ENCODE measurements around the gene PDZD7.

- TF ChIP-seq, protein P1, sequence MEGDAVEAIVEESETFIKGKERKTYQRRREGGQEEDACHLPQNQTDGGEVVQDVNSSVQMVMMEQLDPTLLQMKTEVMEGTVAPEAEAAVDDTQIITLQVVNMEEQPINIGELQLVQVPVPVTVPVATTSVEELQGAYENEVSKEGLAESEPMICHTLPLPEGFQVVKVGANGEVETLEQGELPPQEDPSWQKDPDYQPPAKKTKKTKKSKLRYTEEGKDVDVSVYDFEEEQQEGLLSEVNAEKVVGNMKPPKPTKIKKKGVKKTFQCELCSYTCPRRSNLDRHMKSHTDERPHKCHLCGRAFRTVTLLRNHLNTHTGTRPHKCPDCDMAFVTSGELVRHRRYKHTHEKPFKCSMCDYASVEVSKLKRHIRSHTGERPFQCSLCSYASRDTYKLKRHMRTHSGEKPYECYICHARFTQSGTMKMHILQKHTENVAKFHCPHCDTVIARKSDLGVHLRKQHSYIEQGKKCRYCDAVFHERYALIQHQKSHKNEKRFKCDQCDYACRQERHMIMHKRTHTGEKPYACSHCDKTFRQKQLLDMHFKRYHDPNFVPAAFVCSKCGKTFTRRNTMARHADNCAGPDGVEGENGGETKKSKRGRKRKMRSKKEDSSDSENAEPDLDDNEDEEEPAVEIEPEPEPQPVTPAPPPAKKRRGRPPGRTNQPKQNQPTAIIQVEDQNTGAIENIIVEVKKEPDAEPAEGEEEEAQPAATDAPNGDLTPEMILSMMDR (IDR thresholded peaks at IDR 0.05; ENCODE audit: extremely low read depth in 1 of 2, insufficient read depth in 1 of 2, low read depth in 1 of 2, low read length in 2 of 2): peak; percentile 76 to 88
- no peak for TF ChIP-seq MYC (IDR thresholded peaks at IDR 0.05; ENCODE audit: low read depth, low read length)
- no peak for TF ChIP-seq POLR2A (IDR thresholded peaks at IDR 0.05; ENCODE audit: low read depth, low read length)
- TF ChIP-seq POLR2AphosphoS5 (IDR thresholded peaks at IDR 0.05; ENCODE audit: insufficient read depth, low read depth, low read length): no peak
- peak; percentile 17 for TF ChIP-seq EZH2 (IDR thresholded peaks at IDR 0.05; ENCODE audit: borderline replicate concordance, low read depth, low read length, severe bottlenecking)
Observed at GRCh38 chr10:100969187-100970075, 61.5 kb downstream of the PDZD7 start, which contains the start of gene SEMA4G.

Data from endothelial cell of umbilical vein (primary cell).